Lower leg skin (tissue), 4 donors: ENCODE data around the gene C4orf51. TPM values are rescaled to one million over a fixed set of nuclear protein-coding genes. Genes with fewer than 3 reads are reported as not detected.
"Not testable (repeated sequence)": the region's sequence is repeated elsewhere in the genome, so short reads cannot be mapped to it uniquely, and the experiment has no call there.

ENCODE experiments used
- DNase-seq, 2 donors: peaks; one replicate each; pipeline ENCODE4 v3.0.0-alpha.2; 2019; ENCODE audit warnings: low spot score in 2 of 2
- H3K4me3 ChIP-seq: fragments of 200-600 bp; sonication (generic); 2 replicates; pipeline ENCODE4 v1.5.1; 2017; ENCODE audit warnings: mild to moderate bottlenecking, low read depth; ENCODE audit not compliant: poor library complexity, severe bottlenecking
- POLR2A ChIP-seq, 2 donors: fragments of 450-650 bp; IDR thresholded peaks; one replicate each; pipeline ENCODE4 v1.6.1; 2016 to 2017; ENCODE audit warnings: antibody characterized with exemption in 2 of 2, mild to moderate bottlenecking in 1 of 2, moderate library complexity in 1 of 2
- WGBS, 2 donors: methylation state at CpG; one replicate each; pipeline ENCODE4 v1.1.5; 2018; 5-methylcytosine and 5-hydroxymethylcytosine counted together
- intact Hi-C: fragments of 100-400 bp; cut with DNase I; formaldehyde crosslinking; loops from one replicate; pipeline ENCODE4 v1.15.0; 2023; ENCODE audit warnings: low total_unique reads
- total RNA-seq, 4 donors: library from RNA; depleted of rRNA; stranded (reverse); fragments of >200 nt; gene quantifications; one replicate each; pipeline ENCODE4 v1.1.0, GENCODE V29; 2016
- TF ChIP-seq, protein P1 (sequence below), 3 donors: fragments of 450-650 bp; IDR thresholded peaks; one replicate each; pipeline ENCODE4 v1.5.1; 2016; ENCODE audit warnings: antibody characterized with exemption in 3 of 3, mild to moderate bottlenecking in 3 of 3, moderate library complexity in 2 of 3

C4orf51 gene
- total RNA-seq: not detected

GRCh38 chr4:145679991-145680455 lies at the start of gene C4orf51:
Gene C4orf51 (plus strand): TSS chr4:145680146. CDS start chr4:145680204, 58 bp downstream.
- WGBS, 2 donors: 29 to 38% methylated on average over 6 of the region's 6 CpGs
- H3K4me3 ChIP-seq: no peak within 1 kb of the TSS
- no peak for DNase-seq
- TF ChIP-seq, protein P1, sequence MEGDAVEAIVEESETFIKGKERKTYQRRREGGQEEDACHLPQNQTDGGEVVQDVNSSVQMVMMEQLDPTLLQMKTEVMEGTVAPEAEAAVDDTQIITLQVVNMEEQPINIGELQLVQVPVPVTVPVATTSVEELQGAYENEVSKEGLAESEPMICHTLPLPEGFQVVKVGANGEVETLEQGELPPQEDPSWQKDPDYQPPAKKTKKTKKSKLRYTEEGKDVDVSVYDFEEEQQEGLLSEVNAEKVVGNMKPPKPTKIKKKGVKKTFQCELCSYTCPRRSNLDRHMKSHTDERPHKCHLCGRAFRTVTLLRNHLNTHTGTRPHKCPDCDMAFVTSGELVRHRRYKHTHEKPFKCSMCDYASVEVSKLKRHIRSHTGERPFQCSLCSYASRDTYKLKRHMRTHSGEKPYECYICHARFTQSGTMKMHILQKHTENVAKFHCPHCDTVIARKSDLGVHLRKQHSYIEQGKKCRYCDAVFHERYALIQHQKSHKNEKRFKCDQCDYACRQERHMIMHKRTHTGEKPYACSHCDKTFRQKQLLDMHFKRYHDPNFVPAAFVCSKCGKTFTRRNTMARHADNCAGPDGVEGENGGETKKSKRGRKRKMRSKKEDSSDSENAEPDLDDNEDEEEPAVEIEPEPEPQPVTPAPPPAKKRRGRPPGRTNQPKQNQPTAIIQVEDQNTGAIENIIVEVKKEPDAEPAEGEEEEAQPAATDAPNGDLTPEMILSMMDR (IDR thresholded peaks at IDR 0.05): no peak
- no peak for TF ChIP-seq POLR2A (IDR thresholded peaks at IDR 0.05)
- intact Hi-C loops: no loop called here

- DNase-seq: no peak
- intact Hi-C loops: no loop called here
- no peak overlapping the region for H3K4me3 ChIP-seq
- 80 to 96% methylated on average over 1 of the region's 1 CpG for WGBS, 2 donors
- no peak for TF ChIP-seq POLR2A (IDR thresholded peaks at IDR 0.05)
- TF ChIP-seq, protein P1 (IDR thresholded peaks at IDR 0.05): no peak
Observed at GRCh38 chr4:145635117-145635516, 44.8 kb upstream of the C4orf51 start.

DNA sequence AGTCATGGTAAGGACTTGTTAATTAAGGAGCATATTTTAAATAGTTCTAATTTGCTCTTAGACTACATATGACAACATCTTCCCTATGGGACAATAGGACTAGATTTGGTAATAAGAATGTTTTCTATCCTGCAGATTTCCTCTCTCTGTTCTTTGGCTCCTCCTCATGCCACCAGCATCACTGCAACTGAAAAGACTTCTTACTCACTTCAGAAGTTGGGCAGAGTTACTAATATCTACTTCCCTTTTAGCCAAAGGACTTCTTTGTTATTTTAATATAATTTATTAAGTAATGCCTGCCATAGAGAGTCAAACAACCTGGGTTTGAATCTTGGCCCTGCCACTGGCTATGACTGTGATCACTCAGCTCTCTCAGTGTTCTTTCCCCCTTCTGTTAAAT lies 44.3 kb upstream of the C4orf51 start:
- no peak for DNase-seq
- intact Hi-C loops: no loop called here
- no peak for TF ChIP-seq POLR2A (IDR thresholded peaks at IDR 0.05)
- TF ChIP-seq, protein P1 (IDR thresholded peaks at IDR 0.05): no peak

GRCh38 chr4:145639186-145639698 lies 40.7 kb upstream of the C4orf51 start:
- TF ChIP-seq POLR2A (IDR thresholded peaks at IDR 0.05): no peak
- TF ChIP-seq, protein P1 (IDR thresholded peaks at IDR 0.05): no peak
- intact Hi-C loops: no loop called here
- DNase-seq: no peak
- 94 to 95% methylated on average over 6 of the region's 6 CpGs for WGBS, 2 donors
- H3K4me3 ChIP-seq: no peak overlapping the region

More for the DNA sequence above, 44.3 kb upstream of the C4orf51 start:
- H3K4me3 ChIP-seq: no peak overlapping the region

GRCh38 chr4:145640236-145640635 lies 39.7 kb upstream of the C4orf51 start:
- intact Hi-C loops, DNase-seq, H3K4me3 ChIP-seq: not testable (repeated sequence)
- 63 to 69% methylated on average over 2 of the region's 2 CpGs for WGBS, 2 donors

DNA sequence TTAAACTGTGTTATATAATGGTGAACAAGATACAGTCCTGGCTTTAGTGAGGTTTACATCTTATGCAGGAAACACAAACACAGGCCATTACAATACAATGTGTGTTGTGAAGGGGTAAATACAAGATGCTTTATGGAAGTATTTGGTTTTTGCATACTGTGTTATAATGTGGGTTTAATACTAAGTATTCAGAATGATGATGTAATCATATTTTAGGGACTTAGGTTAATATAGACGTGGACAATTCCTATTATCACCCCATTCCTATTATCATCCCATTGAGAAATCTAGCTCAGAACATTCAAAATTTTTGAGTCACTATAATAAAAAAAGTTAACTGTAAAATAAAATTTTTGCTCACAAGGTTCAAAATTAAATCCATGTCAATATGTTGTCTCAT lies 36.7 kb upstream of the C4orf51 start:
- TF ChIP-seq, protein P1 (IDR thresholded peaks at IDR 0.05): no peak
- TF ChIP-seq POLR2A (IDR thresholded peaks at IDR 0.05): no peak
- intact Hi-C loops: no loop called here
- H3K4me3 ChIP-seq: no peak overlapping the region
- 89 to 96% methylated on average over 1 of the region's 1 CpG for WGBS, 2 donors
- no peak for DNase-seq
